ENCODE measurements around the gene LBX2.

The LBX2 gene

DNA sequence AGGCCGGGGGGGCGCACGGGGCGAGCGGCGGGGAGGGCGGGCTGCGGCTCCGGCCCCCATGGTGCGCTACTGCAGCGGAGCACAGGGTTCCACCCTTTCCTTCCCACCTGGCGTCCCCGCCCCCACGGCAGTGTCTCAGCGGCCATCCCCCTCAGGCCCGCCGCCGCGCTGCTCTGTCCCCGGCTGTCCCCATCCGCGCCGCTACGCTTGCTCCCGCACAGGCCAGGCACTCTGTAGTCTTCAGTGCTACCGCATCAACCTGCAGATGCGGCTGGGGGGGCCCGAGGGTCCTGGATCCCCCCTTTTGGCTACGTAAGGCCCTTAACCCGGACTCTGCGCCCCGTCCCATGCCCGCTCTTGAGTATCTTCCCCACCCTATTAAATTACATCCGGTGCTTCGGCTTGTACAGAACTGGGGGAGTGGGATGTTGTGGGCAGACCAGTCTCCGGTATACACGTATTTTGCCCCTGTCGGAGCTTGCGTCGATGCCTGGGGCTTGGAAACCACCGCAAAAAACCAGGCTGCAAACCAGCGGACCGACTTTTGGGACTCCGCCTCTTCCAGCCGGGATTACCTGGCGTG, 41.8 kb downstream of the LBX2 start:
- no peaks in the 10 kb centered on the region for H3K27me3 ChIP-seq (ENCODE audit: insufficient read depth, insufficient read length)
- no peak for DNase-seq (ENCODE audit: low read depth, low spot score)
- no peaks in the 10 kb centered on the region for H3K9me3 ChIP-seq (ENCODE audit: insufficient read depth, low read length)
- H3K4me3 ChIP-seq (ENCODE audit: insufficient read length, low read depth), result peak overlapping the region; percentile 63
- TF ChIP-seq SUZ12 (IDR thresholded peaks at IDR 0.05; ENCODE audit: extremely low read depth, insufficient read depth, insufficient read length) (no peak), YY1 (IDR thresholded peaks at IDR 0.05; ENCODE audit: insufficient read depth, insufficient read length) (no peak), ZNF274 (IDR thresholded peaks at IDR 0.05; ENCODE audit: low read depth, low read length) (no peak)
- H3K4me1 ChIP-seq (ENCODE audit: insufficient read depth, insufficient read length), result no peaks in the 10 kb centered on the region
- peaks cover 26% of the 10 kb centered on the region for H3K36me3 ChIP-seq (ENCODE audit: insufficient read depth, insufficient read length, low read length)
- peak overlapping the region; percentile 68 for H3K9ac ChIP-seq (ENCODE audit: insufficient read length, low read depth)

DNA sequence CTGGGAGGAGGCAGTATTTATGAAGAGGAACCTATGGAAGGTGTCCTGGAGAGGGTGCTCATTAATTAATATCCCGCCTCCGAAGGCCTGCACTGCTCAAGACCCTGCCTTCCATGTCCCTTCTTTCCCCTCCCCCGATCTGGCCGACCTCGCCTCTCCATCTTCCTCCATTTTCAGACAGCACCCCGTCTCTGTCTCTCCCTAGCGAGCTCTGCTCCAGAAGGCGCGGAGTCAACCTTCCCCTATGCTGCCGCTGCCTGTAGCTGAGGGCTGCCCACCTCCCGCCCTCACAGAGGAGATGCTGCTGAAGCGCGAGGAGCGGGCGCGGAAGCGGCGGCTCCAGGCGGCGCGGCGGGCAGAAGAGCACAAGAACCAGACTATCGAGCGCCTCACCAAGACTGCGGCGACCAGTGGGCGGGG, 42.3 kb downstream of the LBX2 start:
- Histone ChIP-seq H3K9ac (ENCODE audit: insufficient read length, low read depth) (peak overlapping the region; percentile 68), H3K27me3 (ENCODE audit: insufficient read depth, insufficient read length) (no peaks in the 10 kb centered on the region), H3K4me1 (ENCODE audit: insufficient read depth, insufficient read length) (no peaks in the 10 kb centered on the region), H3K4me3 (ENCODE audit: insufficient read length, low read depth) (peak overlapping the region; percentile 53), H3K36me3 (ENCODE audit: insufficient read depth, insufficient read length, low read length) (peaks cover 21% of the 10 kb centered on the region), H3K9me3 (ENCODE audit: insufficient read depth, low read length) (no peaks in the 10 kb centered on the region)
- no peak for DNase-seq (ENCODE audit: low read depth, low spot score)
- TF ChIP-seq ZNF274 (IDR thresholded peaks at IDR 0.05; ENCODE audit: low read depth, low read length) (no peak), YY1 (IDR thresholded peaks at IDR 0.05; ENCODE audit: insufficient read depth, insufficient read length) (no peak), SUZ12 (IDR thresholded peaks at IDR 0.05; ENCODE audit: extremely low read depth, insufficient read depth, insufficient read length) (no peak)

DNA sequence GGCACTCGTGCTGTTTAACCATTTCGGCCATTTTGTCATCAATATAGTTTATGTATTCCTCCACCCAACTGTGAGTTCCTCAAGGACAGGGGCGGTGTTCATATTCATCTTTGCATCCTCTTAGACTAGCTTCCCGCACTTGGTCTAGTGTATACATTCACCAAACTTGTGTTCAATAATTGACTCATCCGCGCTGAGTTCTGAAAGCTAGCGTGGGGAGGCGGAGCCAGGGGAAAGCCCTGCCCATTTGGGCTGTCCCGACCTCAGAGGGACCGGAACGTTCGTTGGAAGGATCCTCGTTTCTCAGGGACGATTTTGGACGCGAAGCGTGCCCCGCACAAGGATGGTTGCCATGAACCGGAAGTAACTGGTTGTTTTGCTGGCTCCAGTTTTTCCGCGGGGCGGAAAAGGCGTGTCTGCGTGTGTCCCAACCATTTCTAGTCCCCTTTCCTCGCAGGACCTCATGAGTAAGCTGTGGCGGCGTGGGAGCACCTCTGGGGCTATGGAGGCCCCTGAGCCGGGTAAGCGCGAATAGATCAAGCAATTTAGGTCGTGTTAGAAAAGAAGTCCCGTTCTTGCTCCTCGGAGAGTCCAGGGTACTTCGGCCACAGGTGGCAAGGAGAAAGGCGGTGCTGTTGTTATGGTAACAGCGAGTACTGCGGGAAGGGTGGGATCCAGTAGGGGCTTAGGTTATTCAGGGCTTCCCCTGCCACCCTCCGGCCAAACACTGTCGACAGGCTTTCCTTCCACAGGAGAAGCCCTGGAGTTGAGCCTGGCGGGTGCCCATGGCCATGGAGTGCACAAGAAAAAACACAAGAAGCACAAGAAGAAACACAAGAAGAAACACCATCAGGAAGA, 44.5 kb downstream of the LBX2 start, which contains the start of gene INO80B:
Gene INO80B (plus strand): TSS at position 434 of the 858 bp plus-strand sequence. CDS start 30 bp downstream, at position 464.
- no peaks in the 10 kb centered on the region for H3K9me3 ChIP-seq (ENCODE audit: insufficient read depth, low read length)
- no peaks in the 10 kb centered on the region for H3K27me3 ChIP-seq (ENCODE audit: insufficient read depth, insufficient read length)
- H3K9ac ChIP-seq (ENCODE audit: insufficient read length, low read depth), result peak within 1 kb of the TSS; percentile 68
- H3K4me1 ChIP-seq (ENCODE audit: insufficient read depth, insufficient read length), result no peaks in the 10 kb centered on the region
- peak; percentile 97 for DNase-seq (ENCODE audit: low read depth, low spot score)
- H3K4me3 ChIP-seq (ENCODE audit: insufficient read length, low read depth), result peak within 1 kb of the TSS; percentile 71
- TF ChIP-seq ZNF274 (IDR thresholded peaks at IDR 0.05; ENCODE audit: low read depth, low read length) (no peak), SUZ12 (IDR thresholded peaks at IDR 0.05; ENCODE audit: extremely low read depth, insufficient read depth, insufficient read length) (no peak), YY1 (IDR thresholded peaks at IDR 0.05; ENCODE audit: insufficient read depth, insufficient read length) (peak; percentile 96)
- peaks cover 5% of the 10 kb centered on the region for H3K36me3 ChIP-seq (ENCODE audit: insufficient read depth, insufficient read length, low read length)

DNA sequence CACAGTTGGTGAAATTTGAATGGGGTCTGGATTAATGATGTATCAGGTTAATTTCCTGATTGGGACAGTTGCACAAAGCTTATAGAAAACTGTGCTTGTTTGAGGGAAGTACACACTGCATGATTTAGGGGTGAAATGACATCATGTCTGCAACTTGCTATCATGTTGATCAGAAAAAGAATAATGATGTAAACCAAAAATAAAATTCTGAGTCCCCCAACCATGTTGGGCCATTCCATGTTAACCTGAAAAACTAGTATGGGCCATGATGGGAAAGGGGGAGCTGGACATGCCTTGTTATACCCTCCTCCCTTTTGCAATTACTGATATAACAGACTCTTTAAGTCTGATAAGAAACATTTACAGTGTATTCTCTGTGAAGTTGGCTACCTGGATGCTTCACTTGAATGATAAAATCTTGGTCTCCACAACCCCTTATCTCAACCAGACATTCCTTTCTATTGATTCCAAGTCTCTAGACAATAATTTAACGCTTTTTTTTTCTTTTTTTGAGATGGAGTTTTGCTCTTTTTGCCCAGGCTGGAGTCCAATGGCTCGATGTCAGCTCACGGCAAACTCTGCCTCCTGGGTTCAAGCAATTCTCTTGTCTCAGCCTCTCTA, 48.7 kb downstream of the LBX2 start:
- no peak for DNase-seq (ENCODE audit: low read depth, low spot score)
- Histone ChIP-seq H3K36me3 (ENCODE audit: insufficient read depth, insufficient read length, low read length) (peaks cover under 1% of the 10 kb centered on the region), H3K4me3 (ENCODE audit: insufficient read length, low read depth) (no peak overlapping the region), H3K27me3 (ENCODE audit: insufficient read depth, insufficient read length) (no peaks in the 10 kb centered on the region), H3K4me1 (ENCODE audit: insufficient read depth, insufficient read length) (no peaks in the 10 kb centered on the region), H3K9me3 (ENCODE audit: insufficient read depth, low read length) (no peaks in the 10 kb centered on the region), H3K9ac (ENCODE audit: insufficient read length, low read depth) (no peak overlapping the region)
- no peak for TF ChIP-seq SUZ12 (IDR thresholded peaks at IDR 0.05; ENCODE audit: extremely low read depth, insufficient read depth, insufficient read length)
- no peak for TF ChIP-seq YY1 (IDR thresholded peaks at IDR 0.05; ENCODE audit: insufficient read depth, insufficient read length)
- no peak for TF ChIP-seq ZNF274 (IDR thresholded peaks at IDR 0.05; ENCODE audit: low read depth, low read length)

DNA sequence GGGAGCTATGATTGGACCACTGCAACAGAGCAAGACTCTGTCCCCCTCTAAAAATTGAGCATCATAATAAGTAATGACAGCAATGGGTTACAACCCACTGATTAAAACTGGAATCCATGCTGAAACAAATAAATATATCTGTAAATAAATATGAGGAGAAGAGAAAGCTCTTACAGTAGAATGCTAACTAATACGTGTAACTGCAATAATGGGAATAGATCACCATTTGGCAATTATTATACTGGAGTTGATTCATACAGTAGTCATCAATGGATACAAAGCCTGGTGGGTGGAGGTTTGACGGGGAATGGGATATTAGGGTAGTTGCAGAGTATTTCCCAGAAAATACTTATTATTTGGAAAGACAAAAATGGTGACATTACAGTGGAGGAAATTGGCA, 50.6 kb downstream of the LBX2 start:
- no peak overlapping the region for H3K9ac ChIP-seq (ENCODE audit: insufficient read length, low read depth)

More for the DNA sequence above, 50.6 kb downstream of the LBX2 start:
- TF ChIP-seq ZNF274 (IDR thresholded peaks at IDR 0.05; ENCODE audit: low read depth, low read length), result no peak
- TF ChIP-seq YY1 (IDR thresholded peaks at IDR 0.05; ENCODE audit: insufficient read depth, insufficient read length), result no peak
- TF ChIP-seq SUZ12 (IDR thresholded peaks at IDR 0.05; ENCODE audit: extremely low read depth, insufficient read depth, insufficient read length), result no peak
- H3K36me3 ChIP-seq (ENCODE audit: insufficient read depth, insufficient read length, low read length), result no peaks in the 10 kb centered on the region
- no peak overlapping the region for H3K4me3 ChIP-seq (ENCODE audit: insufficient read length, low read depth)
- no peaks in the 10 kb centered on the region for H3K27me3 ChIP-seq (ENCODE audit: insufficient read depth, insufficient read length)
- DNase-seq (ENCODE audit: low read depth, low spot score), result no peak
- H3K9me3 ChIP-seq (ENCODE audit: insufficient read depth, low read length), result no peaks in the 10 kb centered on the region
- no peaks in the 10 kb centered on the region for H3K4me1 ChIP-seq (ENCODE audit: insufficient read depth, insufficient read length)
